ENCODE measurements around the gene FMN1. TPM values are rescaled to one million over a fixed set of nuclear protein-coding genes. Genes with fewer than 3 reads are reported as not detected.

Gene FMN1
- total RNA-seq, 1 experiment from 2014 or later, result 4.5 TPM

DNA sequence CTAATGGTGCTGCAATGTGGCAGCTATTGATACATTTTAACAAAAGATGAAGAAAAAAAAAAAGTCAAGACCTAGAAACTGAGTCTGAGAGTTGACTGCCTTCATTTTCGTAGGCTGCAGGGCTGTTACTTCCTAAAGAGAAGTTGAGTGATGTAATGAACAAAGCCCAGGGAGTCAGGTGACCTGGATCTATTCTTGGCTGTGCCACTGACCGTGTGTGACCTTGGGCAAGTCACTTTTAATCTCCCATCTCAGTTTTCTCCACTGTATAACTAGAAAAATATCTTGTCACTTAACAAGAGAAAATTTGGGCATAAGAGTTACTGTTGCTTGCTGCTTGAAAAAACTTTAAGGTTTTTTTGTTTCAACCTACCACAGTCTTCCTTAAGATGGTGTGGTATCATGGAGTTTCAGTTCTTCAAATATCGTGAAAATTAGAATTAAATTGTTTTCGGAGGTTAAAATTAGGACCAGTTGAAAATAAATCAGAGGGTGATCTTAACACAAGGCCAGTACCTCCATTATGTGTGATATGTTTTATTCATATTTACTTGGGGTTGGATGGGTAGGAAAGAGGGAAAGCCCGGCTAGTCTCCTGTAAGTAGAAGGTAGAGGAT, 5.8 kb downstream of the FMN1 start:
- Mint-ChIP-seq H3K27ac (no peak overlapping the region), H3K4me1 (peaks cover 14% of the 10 kb centered on the region), H3K27me3 (ENCODE audit: low read depth) (peaks cover 10% of the 10 kb centered on the region), H3K36me3 (no peaks in the 10 kb centered on the region), H3K9me3 (no peaks in the 10 kb centered on the region), H3K4me3 (no peak overlapping the region)
- no peak for ATAC-seq
- CTCF ChIA-PET, result no interaction called here
- no peak for DNase-seq (ENCODE audit: low spot score)
- TF ChIP-seq, protein P1, sequence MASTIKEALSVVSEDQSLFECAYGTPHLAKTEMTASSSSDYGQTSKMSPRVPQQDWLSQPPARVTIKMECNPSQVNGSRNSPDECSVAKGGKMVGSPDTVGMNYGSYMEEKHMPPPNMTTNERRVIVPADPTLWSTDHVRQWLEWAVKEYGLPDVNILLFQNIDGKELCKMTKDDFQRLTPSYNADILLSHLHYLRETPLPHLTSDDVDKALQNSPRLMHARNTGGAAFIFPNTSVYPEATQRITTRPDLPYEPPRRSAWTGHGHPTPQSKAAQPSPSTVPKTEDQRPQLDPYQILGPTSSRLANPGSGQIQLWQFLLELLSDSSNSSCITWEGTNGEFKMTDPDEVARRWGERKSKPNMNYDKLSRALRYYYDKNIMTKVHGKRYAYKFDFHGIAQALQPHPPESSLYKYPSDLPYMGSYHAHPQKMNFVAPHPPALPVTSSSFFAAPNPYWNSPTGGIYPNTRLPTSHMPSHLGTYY (CRISPR knock-in tag; IDR thresholded peaks at IDR 0.05), result no peak
- no peak for TF ChIP-seq MXD4 (CRISPR knock-in tag; IDR thresholded peaks at IDR 0.05; ENCODE audit: borderline replicate concordance)
- no peak for TF ChIP-seq KAT7 (CRISPR knock-in tag; IDR thresholded peaks at IDR 0.05; ENCODE audit: borderline replicate concordance)
- TF ChIP-seq ZNF138 (CRISPR knock-in tag; conservative IDR thresholded peaks at IDR 0.05), result no peak
- no peak for TF ChIP-seq MYBL2 (CRISPR knock-in tag; IDR thresholded peaks at IDR 0.05)
- no peak for TF ChIP-seq ZNF416 (CRISPR knock-in tag; IDR thresholded peaks at IDR 0.05)
- TF ChIP-seq STAT6 (CRISPR knock-in tag; conservative IDR thresholded peaks at IDR 0.05; ENCODE audit: low read depth), result no peak
- TF ChIP-seq IRF1 (CRISPR knock-in tag; IDR thresholded peaks at IDR 0.05), result no peak
- POLR2A ChIA-PET, result no interaction called here

GRCh38 chr15:33188159-33188558, 6.4 kb downstream of the FMN1 start:
- ChIA-PET POLR2A (no interaction called here), CTCF (no interaction called here)
- H3K27ac Mint-ChIP-seq, result no peak overlapping the region; the same call in 1 of the 2 replicates
- peaks cover 4% of the 10 kb centered on the region; the same call in 1 of the 2 replicates for H3K27me3 Mint-ChIP-seq (ENCODE audit: low read depth)
- no peak overlapping the region for H3K4me3 Mint-ChIP-seq
- no peaks in the 10 kb centered on the region for H3K9me3 Mint-ChIP-seq
- H3K36me3 Mint-ChIP-seq, result no peaks in the 10 kb centered on the region
- peaks cover 8% of the 10 kb centered on the region for H3K4me1 Mint-ChIP-seq
- no peak for TF ChIP-seq NFYB (CRISPR knock-in tag; conservative IDR thresholded peaks at IDR 0.05; ENCODE audit: low read depth)
- no peak for TF ChIP-seq GABPB1 (CRISPR knock-in tag; IDR thresholded peaks at IDR 0.05)
- TF ChIP-seq HMGXB4 (CRISPR knock-in tag; IDR thresholded peaks at IDR 0.05), result no peak
- no peak for ATAC-seq
- no peak for DNase-seq (ENCODE audit: low spot score)

GRCh38 chr15:33183334-33183733, 11.2 kb downstream of the FMN1 start:
- Mint-ChIP-seq H3K4me1 (peaks cover 23% of the 10 kb centered on the region), H3K27ac (no peak overlapping the region), H3K9me3 (no peaks in the 10 kb centered on the region), H3K36me3 (no peaks in the 10 kb centered on the region), H3K27me3 (ENCODE audit: low read depth) (no peaks in the 10 kb centered on the region), H3K4me3 (no peak overlapping the region)
- POLR2A ChIA-PET, result no interaction called here
- DNase-seq (ENCODE audit: low spot score) (no peak), ATAC-seq (no peak)
- CTCF ChIA-PET, result no interaction called here
- TF ChIP-seq ZNF423 (CRISPR knock-in tag; IDR thresholded peaks at IDR 0.05) (no peak), ZNF138 (CRISPR knock-in tag; conservative IDR thresholded peaks at IDR 0.05) (no peak), FOXJ3 (CRISPR knock-in tag; IDR thresholded peaks at IDR 0.05; ENCODE audit: borderline replicate concordance) (no peak), ZBTB43 (CRISPR knock-in tag; IDR thresholded peaks at IDR 0.05) (no peak), JAZF1 (CRISPR knock-in tag; IDR thresholded peaks at IDR 0.05) (no peak), KAT7 (CRISPR knock-in tag; IDR thresholded peaks at IDR 0.05; ENCODE audit: borderline replicate concordance) (no peak), CREB1 (CRISPR knock-in tag; IDR thresholded peaks at IDR 0.05) (no peak), ZNF425 (CRISPR knock-in tag; conservative IDR thresholded peaks at IDR 0.05) (no peak), NR1H2 (CRISPR knock-in tag; IDR thresholded peaks at IDR 0.05) (no peak)
- TF ChIP-seq, protein P2, sequence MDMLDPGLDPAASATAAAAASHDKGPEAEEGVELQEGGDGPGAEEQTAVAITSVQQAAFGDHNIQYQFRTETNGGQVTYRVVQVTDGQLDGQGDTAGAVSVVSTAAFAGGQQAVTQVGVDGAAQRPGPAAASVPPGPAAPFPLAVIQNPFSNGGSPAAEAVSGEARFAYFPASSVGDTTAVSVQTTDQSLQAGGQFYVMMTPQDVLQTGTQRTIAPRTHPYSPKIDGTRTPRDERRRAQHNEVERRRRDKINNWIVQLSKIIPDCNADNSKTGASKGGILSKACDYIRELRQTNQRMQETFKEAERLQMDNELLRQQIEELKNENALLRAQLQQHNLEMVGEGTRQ (CRISPR knock-in tag; IDR thresholded peaks at IDR 0.05), result no peak
- TF ChIP-seq, protein P3, sequence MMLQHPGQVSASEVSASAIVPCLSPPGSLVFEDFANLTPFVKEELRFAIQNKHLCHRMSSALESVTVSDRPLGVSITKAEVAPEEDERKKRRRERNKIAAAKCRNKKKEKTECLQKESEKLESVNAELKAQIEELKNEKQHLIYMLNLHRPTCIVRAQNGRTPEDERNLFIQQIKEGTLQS (CRISPR knock-in tag; conservative IDR thresholded peaks at IDR 0.05), result no peak
